DOHH2 (cell line): ENCODE measurements around the gene PRSS56.

Experiments used
- H3F3A ChIP-seq: fragments of 200-600 bp; sonication (generic), shearing (Covaris generic); 2 replicates; pipeline ENCODE4 v1.6.0; 2016; ENCODE audit warnings: antibody characterized with exemption, mild to moderate bottlenecking; ENCODE audit not compliant: control insufficient read depth, insufficient read depth
- H3K27ac ChIP-seq: fragments of 200-600 bp; sonication (generic); 2 replicates; pipeline ENCODE4 v1.5.1; 2014; ENCODE audit warnings: low read depth, mild to moderate bottlenecking, low read length, moderate library complexity
- H3K27me3 ChIP-seq: fragments of 200-600 bp; sonication (generic); 2 replicates; pipeline ENCODE4 v1.6.1; 2014; ENCODE audit warnings: mild to moderate bottlenecking, low read length, mixed read lengths; ENCODE audit not compliant: control insufficient read depth
- H3K36me3 ChIP-seq: fragments of 200-600 bp; sonication (generic); 2 replicates; pipeline ENCODE4 v1.6.1; 2014; ENCODE audit warnings: mild to moderate bottlenecking, low read length, moderate library complexity, mixed read lengths; ENCODE audit not compliant: control insufficient read depth
- H3K4me1 ChIP-seq: fragments of 200-600 bp; sonication (generic); 2 replicates; pipeline ENCODE4 v1.6.1; 2014; ENCODE audit warnings: mild to moderate bottlenecking, low read length, mixed read lengths; ENCODE audit not compliant: control insufficient read depth
- H3K4me2 ChIP-seq: fragments of 200-600 bp; sonication (generic); 2 replicates; pipeline ENCODE4 v1.6.0; 2014; ENCODE audit warnings: mild to moderate bottlenecking, low read length, moderate library complexity
- H3K4me3 ChIP-seq: fragments of 200-600 bp; sonication (generic); 2 replicates; pipeline ENCODE4 v1.5.1; 2014; ENCODE audit warnings: mild to moderate bottlenecking, low read length, mixed read lengths
- H3K79me2 ChIP-seq: fragments of 200-600 bp; sonication (generic); 2 replicates; pipeline ENCODE4 v1.6.1; 2014; ENCODE audit warnings: mild to moderate bottlenecking, low read length, mixed read lengths; ENCODE audit not compliant: control insufficient read depth
- H3K9me2 ChIP-seq: fragments of 200-600 bp; sonication (generic); replicated peaks from 2 replicates; pipeline ENCODE4 v1.6.1; 2014; ENCODE audit warnings: mild to moderate bottlenecking, low read length, mixed read lengths; ENCODE audit not compliant: control insufficient read depth
- H3K9me3 ChIP-seq: fragments of 200-600 bp; sonication (generic); 2 replicates; pipeline ENCODE4 v1.6.1; 2014; ENCODE audit warnings: antibody characterized with exemption, low read length, mixed read lengths; ENCODE audit not compliant: control insufficient read depth, insufficient read depth
- H4K20me1 ChIP-seq: fragments of 200-600 bp; sonication (generic); 2 replicates; pipeline ENCODE4 v1.6.0; 2014; ENCODE audit warnings: low read depth, mild to moderate bottlenecking, antibody characterized with exemption, low read length, moderate library complexity; ENCODE audit not compliant: control insufficient read depth, insufficient read depth
- CTCF ChIP-seq: fragments of 200-600 bp; sonication (generic); IDR thresholded peaks from one replicate; pipeline ENCODE4 v1.5.1; 2014; ENCODE audit warnings: antibody characterized with exemption, mild to moderate bottlenecking, low read depth, low read length; ENCODE audit not compliant: poor library complexity, severe bottlenecking
- EZH2phosphoT487 ChIP-seq: fragments of 200-600 bp; sonication (generic); IDR thresholded peaks from 2 replicates; pipeline ENCODE4 v1.6.1; 2017; ENCODE audit warnings: borderline replicate concordance, mild to moderate bottlenecking, antibody characterized with exemption, low read length, moderate library complexity, mixed read lengths

Gene PRSS56

GRCh38 chr2:232519581-232520438 is at the start of gene PRSS56:
Gene PRSS56, plus strand, starts transcription at chr2:232520388. Its CDS starts 211 bp downstream, at chr2:232520599.
- no peaks in the 10 kb centered on the region for H3K79me2 ChIP-seq
- peaks cover 24% of the 10 kb centered on the region for H3K27me3 ChIP-seq
- no peaks in the 10 kb centered on the region for H3F3A ChIP-seq
- H3K4me2 ChIP-seq, result no peak within 1 kb of the TSS
- no peak within 1 kb of the TSS for H3K27ac ChIP-seq
- TF ChIP-seq CTCF (no peak), EZH2phosphoT487 (no peak)
- H3K9me3 ChIP-seq, result no peaks in the 10 kb centered on the region
- no peaks in the 10 kb centered on the region for H3K9me2 ChIP-seq
- no peaks in the 10 kb centered on the region for H3K36me3 ChIP-seq
- H4K20me1 ChIP-seq, result no peaks in the 10 kb centered on the region
- H3K4me1 ChIP-seq, result peaks cover 33% of the 10 kb centered on the region
- no peak within 1 kb of the TSS for H3K4me3 ChIP-seq

- H3K79me2 ChIP-seq, result no peaks in the 10 kb centered on the region
- no peaks in the 10 kb centered on the region for H3K27me3 ChIP-seq
- no peak overlapping the region for H3K4me2 ChIP-seq
- H3K4me1 ChIP-seq, result peaks cover 44% of the 10 kb centered on the region
- TF ChIP-seq EZH2phosphoT487, result no peak
- TF ChIP-seq CTCF, result no peak
- H3K4me3 ChIP-seq, result no peak overlapping the region
- no peaks in the 10 kb centered on the region for H3K9me2 ChIP-seq
- no peak overlapping the region for H3K27ac ChIP-seq
- no peaks in the 10 kb centered on the region for H4K20me1 ChIP-seq
- H3K36me3 ChIP-seq, result peaks cover 2% of the 10 kb centered on the region; the same call in 1 of the 2 replicates
- peaks cover 11% of the 10 kb centered on the region for H3K9me3 ChIP-seq
- no peaks in the 10 kb centered on the region for H3F3A ChIP-seq
Observed at GRCh38 chr2:232473467-232473890, 46.7 kb upstream of the PRSS56 start.

GRCh38 chr2:232476045-232476444 is 44.1 kb upstream of the PRSS56 start:
- H3K27me3 ChIP-seq, result no peaks in the 10 kb centered on the region
- TF ChIP-seq EZH2phosphoT487 (no peak), CTCF (no peak)
- no peaks in the 10 kb centered on the region for H3F3A ChIP-seq
- H3K9me2 ChIP-seq, result no peaks in the 10 kb centered on the region
- H3K4me2 ChIP-seq, result 0 out of 2 replicates have a peak overlapping the region, but pooled peaks have one; percentile 22
- H3K27ac ChIP-seq, result no peak overlapping the region
- peaks cover 2% of the 10 kb centered on the region; the same call in 1 of the 2 replicates for H3K36me3 ChIP-seq
- H4K20me1 ChIP-seq, result no peaks in the 10 kb centered on the region
- no peak overlapping the region for H3K4me3 ChIP-seq
- no peaks in the 10 kb centered on the region for H3K79me2 ChIP-seq
- peaks cover 19% of the 10 kb centered on the region for H3K4me1 ChIP-seq
- H3K9me3 ChIP-seq, result peaks cover 11% of the 10 kb centered on the region
